DMS53 treated with DMSO at 0.1 percent for 48 hours (cell line): ENCODE results near the gene HDAC4.
A peak's percentile ranks its signal among the peaks of the same experiment; 100 is the strongest.
"Not testable (repeated sequence)": the region's sequence is repeated elsewhere in the genome, so short reads cannot be mapped to it uniquely, and the experiment has no call there.

Experiments used
- DNase-seq: peaks from one replicate; lab custom pipeline; 2025; ENCODE audit not compliant: unreplicated experiment; lab: John Stamatoyannopoulos, UW

HDAC4 gene

DNA sequence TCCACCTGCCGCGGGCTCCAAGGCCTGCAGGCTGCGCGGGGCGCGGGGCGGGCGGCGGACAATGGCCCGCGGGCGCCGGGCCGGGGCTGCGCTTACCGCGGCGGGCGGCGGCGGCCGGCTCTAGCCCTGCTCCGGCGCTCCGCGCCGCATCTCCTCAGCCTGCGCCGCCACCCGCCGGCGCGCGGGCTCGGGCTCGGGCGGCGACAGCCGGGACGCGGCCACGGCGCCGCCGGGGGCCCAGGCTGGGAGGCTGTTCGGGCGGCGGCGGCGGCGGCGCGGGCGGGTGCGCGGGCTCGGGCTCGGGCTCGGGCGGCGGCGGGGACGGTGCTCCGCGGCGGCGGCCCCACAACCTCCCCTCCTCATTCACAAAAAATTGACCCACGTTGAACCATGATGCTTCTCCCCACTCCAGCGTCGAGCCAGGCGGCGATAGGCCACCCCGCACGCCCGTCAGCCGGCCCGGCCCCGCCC lies at the start of gene HDAC4:
Gene HDAC4 (minus strand): TSS at position 425 of the 471 bp plus-strand sequence. CDS start 48,321 bp downstream, outside the sequence.
- DNase-seq: no peak

DNA sequence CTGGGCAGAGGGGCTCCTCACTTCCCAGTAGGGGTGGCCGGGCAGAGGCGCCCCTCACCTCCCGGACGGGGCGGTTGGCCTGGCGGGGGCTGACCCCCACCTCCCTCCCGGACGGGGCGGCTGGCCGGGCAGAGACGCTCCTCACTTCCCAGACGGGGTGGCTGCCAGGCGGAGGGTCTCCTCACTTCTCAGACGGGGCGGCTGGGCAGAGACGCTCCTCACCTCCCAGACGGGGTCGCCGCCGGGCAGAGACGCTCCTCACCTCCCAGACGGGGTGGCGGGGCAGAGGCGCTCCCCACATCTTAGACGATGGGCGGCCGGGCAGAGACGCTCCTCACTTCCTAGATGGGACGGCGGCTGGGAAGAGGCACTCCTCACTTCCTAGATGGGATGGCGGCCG lies 48.6 kb upstream of the HDAC4 start:
- not testable (repeated sequence) for DNase-seq

DNA sequence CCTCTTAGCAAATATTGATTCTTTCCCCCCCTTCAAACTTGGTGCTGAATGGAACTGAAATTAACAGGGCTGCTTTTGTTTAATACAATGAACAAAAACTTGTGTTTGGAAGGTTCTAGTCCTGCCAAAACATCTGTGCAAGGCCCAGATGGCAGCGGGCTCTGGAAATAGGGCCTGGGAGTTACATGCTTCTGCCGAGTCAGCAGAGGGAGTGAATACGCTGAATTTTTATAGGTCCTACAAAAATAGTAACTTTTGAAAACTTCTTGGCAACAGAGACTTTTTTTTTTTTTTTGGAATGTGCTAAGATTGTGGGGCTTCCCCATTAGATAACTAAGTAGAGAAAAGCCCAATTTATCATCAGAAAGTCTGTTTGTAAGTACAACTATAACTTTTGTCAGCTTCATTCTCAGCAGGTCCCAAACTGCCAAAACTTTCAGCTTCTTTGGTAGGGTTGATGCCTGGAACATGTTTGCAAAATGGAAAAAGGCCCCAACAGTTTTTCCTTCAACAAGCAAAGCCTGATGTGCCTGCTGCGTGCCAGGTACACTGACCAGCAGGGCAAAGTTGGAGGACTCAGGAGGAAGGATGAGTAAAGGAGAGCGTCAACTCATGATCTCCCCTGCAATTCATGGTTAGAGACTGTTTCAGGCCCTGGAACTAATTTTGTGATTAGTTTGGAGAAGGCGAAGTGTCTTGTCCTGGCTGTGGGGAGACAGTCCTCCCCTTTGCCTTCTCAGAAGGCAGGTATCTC lies 45.1 kb upstream of the HDAC4 start:
- DNase-seq: no peak

DNA sequence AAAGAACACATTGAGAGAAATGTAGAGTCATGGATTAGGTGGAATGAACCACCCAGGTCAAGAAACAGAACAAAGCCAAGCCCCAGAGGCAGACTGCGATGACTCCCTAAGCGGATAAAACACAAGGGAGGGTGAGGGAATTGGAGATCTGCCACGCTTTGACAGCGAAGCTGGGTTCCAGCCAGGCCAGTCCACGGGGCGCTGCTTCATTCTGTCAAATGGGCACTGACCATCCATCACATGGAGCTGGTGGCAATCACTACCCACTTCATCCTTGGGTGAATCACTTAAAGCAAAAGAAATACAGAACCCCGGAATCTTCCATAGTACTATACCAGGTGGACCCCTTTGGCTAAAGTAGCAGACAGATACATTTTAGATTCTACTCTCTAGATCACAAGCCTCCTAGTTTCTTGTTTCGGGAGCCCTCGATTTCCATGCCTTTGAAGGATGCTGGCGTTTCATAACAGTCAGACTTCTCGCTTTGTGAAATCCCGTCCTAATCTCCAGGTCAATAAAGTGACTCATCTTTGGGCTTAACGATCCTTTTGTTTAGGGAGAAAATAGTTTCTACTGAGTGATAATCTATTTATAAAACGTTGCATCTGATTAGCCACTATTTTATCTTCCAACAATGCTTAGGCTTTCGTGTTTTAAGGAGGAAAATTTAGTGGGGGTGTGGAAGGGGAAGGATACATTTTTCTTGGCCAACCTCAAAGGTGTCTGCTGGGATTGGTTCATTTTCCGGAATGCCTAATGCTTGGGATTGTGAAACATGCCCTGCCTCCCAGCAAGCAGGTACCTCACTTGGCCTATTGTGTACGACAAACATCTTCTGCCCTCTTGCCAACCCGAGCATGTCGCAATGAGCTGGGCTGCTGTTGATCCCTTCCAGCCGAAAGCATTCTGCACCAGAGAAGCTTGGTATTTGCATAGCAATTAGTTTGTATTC lies 44.1 kb upstream of the HDAC4 start:
- DNase-seq: peak; percentile 29

DNA sequence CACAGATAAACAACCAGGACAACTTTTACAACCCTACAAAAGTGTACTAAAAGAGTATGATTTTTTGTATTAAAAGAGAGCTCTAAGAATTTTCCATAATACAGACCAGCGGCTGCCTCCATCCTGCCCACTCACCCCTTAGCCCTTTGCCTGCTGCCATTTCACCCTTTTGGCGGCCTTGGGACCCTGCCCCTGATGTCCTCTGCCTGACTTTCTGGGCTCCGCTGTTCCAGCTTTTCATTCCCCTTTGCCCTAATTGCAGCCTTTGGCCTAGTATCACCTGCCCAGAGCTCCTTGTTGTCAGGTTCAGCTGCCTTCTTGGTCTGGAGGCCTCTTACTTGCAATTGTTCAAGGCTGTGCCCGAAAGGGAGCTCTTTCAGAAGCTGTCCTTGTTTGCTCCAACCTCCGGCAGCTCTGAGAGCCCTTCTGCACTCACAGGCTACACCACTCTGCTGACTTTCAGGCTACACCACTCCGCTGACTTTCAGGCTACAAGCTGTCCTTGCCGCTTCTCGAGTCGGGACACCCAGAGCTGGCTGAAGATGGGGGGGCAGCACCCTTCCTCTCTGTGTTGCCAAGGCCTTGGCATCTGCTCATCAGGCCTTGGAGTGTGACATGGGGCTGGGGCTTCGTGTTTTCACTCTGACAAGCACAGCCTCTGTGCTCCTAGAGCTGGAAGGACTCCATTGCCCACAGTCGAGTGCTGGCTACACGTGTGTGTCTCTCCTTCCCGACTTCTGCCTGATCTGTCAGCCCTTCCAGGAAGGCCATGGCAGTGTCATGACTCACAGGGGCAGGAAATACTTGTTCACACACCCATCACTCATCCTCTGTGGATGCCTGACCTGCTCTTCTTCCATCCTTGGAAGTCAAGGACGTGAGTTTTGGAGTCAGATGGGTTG lies 43.1 kb upstream of the HDAC4 start:
- DNase-seq: no peak

DNA sequence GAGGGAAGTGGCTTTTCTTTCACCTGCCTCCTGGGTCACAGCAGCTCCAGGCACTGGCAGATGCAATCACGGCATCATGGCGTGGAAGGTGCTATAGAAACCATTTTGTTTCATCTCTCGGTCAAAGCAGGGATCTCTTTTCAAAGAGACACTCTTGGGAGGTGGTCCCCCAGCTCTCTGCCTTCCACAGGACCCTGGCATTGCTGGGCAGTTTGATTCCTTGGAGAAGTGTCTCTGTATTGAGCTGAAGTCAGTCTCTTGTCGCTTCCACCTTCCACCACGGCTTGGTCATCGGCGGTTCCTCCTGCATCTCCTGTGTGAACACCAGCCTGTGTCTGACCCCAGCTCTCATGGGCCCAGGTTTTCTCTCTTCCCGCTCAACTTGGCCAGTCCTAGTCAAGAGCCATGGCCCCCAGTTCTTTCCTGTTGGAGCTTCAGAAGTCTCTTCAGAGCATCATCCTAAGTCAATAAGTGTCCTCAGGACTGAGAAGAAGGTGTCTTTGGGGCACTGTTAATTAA lies 42.3 kb upstream of the HDAC4 start:
- DNase-seq: no peak

DNA sequence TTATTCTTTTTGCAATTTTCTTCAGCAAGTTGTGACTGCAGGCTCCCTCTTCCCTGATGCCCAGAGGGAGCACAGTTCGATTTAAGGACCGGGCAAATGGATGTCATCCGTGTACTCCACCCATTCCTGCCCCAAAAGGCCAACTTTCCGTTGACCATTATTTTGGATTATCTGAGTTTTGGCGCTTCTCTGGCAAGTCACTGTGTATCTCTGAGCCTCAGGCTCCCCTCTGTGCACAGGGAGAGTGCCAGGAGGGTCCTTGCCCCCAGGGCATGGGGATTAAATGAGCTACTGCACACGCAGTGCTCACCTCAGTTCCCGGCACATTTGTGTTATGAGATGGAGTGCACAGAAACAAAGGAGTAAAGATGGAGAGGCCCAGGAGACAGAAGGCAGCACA lies 41.4 kb upstream of the HDAC4 start:
- DNase-seq: no peak

DNA sequence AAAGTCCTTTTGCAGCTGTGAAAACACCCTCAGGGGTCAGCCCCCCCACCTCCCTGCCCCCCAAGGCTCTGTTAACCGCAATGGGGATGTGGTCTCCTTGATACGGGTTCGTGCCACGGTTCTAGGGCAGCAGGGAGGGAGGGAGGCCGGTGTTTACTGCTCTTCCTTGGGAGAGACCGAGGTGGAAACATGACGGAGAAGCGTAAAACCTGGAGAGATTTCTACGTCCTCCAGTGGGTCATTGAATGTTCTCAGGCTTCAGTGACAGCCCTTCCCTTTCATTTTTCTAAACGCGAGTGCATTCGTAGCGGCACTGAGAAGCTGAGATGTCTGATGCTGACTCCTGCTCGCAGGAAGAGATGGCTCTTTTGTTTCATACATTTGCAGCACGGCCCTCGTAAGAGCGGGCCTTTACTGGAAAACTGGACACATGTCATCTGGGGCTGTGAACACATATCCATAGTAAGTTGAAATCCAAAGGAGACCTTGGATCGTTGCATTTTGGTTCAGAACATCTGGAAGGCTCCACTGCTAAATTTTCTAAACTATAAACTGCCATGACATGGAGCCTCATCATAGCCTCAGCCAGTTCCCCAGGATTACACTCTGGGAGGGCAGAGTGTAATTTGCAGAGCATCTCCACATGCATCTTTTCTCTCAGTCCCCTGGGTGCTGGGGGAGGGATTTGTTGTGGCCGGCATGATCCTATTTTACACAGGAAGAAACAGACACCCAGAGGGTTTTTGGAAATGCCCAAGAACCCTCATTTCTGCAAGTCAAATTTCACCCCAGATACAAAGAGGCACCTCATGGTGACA lies 40.6 kb upstream of the HDAC4 start:
- DNase-seq: no peak

DNA sequence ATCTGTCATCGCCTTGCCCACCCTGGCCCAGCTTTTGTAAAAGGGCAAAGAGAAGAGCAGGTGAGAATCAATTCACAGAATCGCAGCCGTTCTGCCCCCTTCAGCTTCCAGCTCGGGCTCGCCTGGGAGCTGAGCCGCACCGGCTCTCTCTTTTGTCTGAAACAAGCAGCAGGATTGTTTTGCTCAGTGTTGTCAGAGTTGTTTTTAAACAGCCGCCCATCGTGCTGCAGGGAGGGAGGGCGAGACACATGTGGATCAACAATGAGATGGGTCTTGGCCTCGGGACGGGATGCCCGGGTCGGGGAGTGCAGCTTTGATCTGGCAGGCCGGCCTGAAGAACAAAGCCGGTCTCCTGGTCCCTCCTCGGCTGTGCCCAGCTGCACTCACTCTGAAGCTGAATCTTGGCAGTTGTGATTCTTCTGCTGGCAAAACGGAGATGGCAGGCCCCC lies 39.7 kb upstream of the HDAC4 start:
- DNase-seq: no peak

DNA sequence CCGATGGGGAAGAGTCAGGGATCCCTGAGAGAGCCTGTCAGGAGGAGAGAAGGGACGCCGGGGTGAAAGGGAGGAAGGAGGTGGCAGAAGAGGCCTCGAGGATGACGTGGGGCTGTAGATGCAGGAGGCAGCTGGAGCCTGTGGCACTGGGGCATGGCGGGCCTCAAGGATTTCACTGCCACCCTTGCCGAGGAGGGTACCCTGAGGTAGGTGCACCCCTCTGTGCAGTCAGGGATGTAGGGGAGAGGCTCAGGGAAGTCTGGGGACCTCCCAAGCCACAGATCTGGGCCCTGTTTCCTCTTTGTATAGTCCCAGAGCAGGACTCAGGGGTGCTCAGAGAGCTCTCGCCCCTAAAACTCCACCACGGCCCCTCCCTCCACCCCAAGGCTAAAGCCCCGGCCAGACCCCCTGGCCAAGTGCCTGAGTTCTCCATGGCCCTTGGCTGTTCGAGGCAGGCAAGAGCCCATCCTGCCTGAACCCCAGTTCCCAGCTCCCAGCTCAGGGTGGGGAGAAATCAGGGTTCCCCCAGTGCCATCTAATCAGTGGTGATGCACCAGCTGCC lies 39.0 kb upstream of the HDAC4 start:
- DNase-seq: no peak

DNA sequence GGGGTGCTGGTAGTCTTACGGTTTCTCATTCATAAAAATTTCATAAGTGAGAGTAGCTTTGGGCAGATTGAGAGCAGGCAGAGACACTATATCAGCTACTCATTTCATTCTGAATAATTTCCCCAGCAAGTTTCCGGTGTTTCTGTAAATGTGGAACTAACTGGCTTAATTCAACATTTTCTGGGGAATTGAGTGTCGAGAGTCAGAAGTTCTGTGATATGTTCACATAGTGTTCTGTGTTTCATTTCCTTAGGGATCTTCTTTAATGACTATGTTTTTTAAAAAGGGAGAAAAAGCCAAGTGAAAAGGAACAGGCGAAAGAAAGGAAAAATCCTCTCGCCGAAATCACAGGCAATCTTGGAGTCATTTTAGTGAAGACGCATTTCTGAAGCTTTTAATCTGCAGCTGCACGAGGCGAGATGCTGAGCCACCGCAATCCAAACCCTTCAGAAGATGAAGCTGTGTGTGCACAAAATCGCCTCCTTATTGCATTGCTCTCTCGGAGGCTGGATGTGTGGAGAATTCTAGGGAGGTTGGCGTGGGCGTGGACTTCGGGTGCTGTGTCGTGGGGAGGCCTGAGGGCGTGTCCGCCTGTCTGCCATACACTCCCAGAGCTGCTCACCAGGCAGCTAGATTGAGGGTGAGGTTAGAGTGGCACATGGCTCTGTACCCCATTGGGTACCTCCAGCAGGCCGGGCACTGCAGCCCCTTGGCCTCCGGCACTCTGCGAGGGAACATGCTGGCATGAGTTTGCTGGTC lies 38.4 kb upstream of the HDAC4 start:
- no peak for DNase-seq

DNA sequence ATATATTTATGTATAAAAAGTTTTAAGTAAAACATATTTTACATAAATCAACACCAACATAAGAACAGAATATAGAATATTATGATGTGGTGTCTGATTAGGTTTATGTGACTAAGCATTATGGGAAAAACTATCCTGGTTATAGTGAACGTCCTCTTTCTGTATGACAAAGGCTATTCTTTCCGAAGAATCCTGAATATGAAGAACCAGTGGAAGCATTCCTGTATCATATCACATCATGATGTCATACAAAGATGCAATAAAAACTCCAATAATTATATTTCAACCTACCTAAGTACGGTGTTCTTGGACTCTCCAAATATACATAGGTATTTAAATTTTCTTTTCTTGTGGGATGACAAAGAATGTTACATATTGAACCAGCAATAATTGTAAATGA lies 37.5 kb upstream of the HDAC4 start:
- no peak for DNase-seq

DNA sequence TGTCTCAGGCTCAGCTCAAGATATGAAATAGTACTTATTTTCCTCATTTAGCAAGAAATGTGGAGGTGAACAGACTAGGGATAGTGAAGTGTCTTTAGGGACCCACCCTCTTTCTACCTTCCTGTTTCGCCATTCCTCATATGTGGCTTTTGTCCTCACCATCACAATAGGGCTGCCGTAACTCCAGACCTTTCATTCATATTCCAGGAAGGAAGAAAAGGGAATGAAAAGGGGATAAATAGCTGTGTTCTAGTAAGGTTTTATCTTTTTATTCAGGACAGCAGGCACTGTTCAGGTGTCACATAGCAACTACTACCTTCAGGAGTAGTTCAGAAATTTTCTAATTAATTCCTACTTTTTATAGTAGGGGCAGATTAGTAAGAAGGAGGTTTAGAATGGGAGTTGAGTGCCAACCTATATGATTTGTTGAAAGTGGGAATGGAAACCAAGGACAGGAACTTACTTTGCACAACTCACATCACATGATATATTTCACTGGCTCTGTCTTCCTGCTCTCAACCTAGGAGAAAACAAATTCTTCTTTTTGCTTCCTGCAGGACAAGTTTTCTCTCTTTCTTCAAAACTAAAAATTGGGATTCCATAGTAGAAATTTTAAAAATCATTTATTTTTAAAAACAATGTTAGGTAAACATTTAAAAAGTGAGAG lies 36.0 kb upstream of the HDAC4 start:
- DNase-seq: no peak

DNA sequence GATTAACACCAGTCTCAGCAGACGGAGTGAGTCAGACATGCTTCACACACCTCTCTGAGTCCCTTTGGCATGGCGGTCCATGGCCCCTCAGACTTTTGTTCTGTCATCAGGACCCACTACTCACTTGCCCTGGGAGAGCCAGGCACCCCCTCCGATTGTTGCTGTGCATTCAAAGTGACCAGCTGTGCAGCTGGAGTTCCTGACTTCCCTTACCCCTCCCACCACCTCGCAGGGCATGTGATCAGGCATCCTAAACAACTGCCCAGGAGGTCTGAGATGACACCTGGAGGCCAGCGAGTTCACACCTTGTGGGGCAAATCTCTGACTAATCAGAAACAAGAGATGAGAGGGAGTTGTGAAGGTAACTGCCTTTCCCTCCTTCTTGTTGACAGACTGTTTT lies 35.3 kb upstream of the HDAC4 start:
- no peak for DNase-seq

DNA sequence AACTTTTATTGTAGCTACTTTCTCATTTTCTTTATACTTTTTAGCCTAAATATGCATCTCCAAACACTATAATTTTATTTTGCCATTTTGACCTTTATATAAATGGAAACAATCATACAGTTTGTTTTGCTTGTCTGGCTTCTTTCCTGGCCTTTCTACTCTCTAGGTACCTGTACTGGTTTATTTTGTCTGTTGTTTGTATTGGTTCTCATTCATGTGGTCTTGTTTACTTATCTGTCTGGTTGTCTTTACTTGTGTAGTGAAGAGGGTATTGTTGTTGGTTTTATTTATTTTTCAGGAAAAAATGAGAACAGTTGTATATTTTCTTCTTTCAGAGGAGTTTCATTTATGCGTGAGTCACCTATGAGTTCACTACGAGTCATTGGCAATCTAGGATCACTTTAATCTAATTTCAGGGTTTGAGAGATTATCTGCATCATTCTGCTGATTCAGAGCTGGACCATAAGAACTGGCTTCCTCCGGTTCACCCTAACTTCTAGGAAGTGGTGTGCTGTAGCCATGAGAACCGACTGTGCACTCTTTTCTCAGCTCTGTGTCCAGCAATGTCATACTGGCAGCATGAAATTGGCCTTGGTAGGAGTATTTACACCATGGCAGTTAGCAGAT lies 33.1 kb upstream of the HDAC4 start:
- no peak for DNase-seq

DNA sequence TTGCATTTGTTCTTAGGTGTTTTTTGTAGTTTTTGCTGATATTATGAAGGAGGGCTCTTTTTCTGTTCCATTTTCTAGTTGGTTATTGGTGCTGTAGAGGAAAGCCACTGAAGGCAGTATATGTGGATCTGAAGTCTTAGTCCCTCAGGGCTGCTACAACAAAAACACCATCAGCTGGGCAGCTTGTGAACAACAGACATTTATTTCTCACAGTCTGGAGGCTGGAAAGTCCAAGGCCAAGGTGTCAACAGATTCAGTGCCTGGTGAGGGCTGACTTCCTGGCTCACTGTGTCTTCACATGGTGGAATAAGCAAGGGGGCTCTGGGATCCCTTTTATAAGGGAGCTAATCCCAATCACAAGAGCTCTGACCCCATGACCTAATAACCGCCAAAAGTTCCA lies 31.4 kb upstream of the HDAC4 start:
- DNase-seq: no peak

DNA sequence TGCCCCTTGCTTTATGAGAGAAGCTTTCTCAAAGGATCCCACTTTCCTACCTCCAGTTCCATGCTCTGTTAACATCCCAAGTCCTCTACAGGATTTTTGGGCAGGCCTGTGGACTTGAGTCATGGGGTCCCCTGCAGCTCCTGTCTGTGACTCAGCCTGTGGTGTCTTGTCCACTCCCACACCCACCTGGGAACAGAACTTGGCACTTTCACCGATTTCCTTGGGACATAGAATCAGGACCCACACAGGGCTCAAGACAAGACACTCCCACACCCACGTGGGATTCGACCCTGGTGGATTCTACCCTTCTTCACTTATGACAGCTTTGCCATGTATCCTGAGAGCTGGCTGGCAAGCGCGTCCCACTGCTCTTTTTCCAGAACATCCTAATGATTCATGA lies 30.7 kb upstream of the HDAC4 start:
- no peak for DNase-seq
